Measurements from ENCODE around the gene VPS41.

VPS41 gene

DNA sequence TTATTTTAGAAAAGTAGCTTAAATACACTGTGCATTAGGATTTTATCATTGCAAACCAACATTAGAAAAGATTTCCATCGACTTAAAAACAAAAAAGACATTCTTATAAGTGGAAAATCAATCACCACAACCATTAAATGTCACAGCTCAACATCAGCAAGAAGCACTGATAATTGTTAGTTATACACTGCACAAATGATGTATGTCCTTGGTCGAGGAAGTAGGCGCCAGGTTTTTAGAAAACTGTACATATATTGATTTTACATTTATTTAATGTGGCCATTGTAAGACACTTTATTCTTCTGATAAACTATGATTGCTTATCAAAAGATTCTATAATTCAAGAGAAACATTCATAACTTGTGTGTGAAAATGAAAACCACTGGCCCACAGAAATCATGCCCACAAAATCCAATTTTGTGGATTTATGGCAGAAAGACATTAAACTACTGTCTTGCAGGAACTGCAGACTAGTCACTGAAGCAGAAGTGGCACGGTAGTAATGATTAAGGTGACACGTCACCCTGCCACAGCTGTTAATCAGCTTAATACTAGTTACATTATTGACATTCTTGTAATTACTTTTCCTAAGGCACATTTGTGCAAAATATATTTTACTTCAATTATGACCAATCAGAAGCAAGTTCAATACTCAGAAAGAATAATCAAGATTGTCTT lies 79.4 kb downstream of the VPS41 start:
- TF ChIP-seq, protein P1, sequence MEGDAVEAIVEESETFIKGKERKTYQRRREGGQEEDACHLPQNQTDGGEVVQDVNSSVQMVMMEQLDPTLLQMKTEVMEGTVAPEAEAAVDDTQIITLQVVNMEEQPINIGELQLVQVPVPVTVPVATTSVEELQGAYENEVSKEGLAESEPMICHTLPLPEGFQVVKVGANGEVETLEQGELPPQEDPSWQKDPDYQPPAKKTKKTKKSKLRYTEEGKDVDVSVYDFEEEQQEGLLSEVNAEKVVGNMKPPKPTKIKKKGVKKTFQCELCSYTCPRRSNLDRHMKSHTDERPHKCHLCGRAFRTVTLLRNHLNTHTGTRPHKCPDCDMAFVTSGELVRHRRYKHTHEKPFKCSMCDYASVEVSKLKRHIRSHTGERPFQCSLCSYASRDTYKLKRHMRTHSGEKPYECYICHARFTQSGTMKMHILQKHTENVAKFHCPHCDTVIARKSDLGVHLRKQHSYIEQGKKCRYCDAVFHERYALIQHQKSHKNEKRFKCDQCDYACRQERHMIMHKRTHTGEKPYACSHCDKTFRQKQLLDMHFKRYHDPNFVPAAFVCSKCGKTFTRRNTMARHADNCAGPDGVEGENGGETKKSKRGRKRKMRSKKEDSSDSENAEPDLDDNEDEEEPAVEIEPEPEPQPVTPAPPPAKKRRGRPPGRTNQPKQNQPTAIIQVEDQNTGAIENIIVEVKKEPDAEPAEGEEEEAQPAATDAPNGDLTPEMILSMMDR (IDR thresholded peaks at IDR 0.05), result no peak
- Mint-ChIP-seq H3K9me3 (no peaks in the 10 kb centered on the region), H3K27me3 (ENCODE audit: low read depth, poor library complexity) (no peaks in the 10 kb centered on the region), H3K36me3 (ENCODE audit: low read depth) (no peaks in the 10 kb centered on the region), H3K4me3 (no peak overlapping the region), H3K27ac (no peak overlapping the region), H3K4me1 (peaks cover 47% of the 10 kb centered on the region)
- DNase-seq, result no peak

- no peaks in the 10 kb centered on the region for H3K36me3 Mint-ChIP-seq (ENCODE audit: low read depth)
- no peak overlapping the region for H3K27ac Mint-ChIP-seq
- peaks cover 31% of the 10 kb centered on the region for H3K4me1 Mint-ChIP-seq
- DNase-seq, result no peak
- H3K4me3 Mint-ChIP-seq, result no peak overlapping the region
- TF ChIP-seq, protein P1 (IDR thresholded peaks at IDR 0.05), result no peak
- peaks cover 3% of the 10 kb centered on the region for H3K9me3 Mint-ChIP-seq
- no peaks in the 10 kb centered on the region for H3K27me3 Mint-ChIP-seq (ENCODE audit: low read depth, poor library complexity)
Measured at GRCh38 chr7:38828026-38828425, 81.0 kb downstream of the VPS41 start.

DNA sequence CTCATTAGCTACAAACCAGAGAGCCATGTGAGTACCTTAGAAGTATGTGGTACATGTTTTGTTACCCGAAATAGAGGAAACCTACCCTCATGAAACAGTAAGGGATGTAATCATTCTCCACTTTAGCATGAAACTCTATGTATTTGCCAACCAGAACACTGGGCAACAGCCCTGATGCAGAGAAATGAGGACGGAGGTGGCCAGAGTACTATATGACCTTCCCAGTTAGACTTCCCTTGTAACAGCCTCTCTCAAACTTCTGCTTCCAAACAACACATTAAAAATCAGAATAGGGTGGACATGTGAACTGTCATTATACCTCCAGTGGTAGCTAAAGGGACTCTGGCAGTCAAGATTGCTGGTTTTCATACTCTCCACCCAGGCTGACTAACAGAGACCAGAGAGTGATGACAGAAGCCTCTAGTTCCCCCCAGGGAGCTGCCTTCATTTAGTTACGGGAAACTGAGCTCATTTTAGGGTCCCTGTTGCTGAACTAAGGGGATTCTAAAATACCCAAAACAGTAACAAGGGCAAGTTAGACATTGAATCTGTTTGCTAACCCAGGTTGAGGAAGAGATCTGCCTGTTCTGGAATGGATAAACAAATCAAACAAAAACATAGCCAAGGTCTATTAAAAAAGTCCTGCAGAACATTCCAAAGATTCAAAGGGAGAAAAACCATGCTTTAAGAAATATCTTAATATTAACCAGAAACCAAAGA lies 83.1 kb downstream of the VPS41 start:
- peaks cover 3% of the 10 kb centered on the region for H3K9me3 Mint-ChIP-seq
- no peaks in the 10 kb centered on the region for H3K36me3 Mint-ChIP-seq (ENCODE audit: low read depth)
- TF ChIP-seq, protein P1 (IDR thresholded peaks at IDR 0.05), result no peak
- no peak overlapping the region for H3K4me3 Mint-ChIP-seq
- peaks cover 20% of the 10 kb centered on the region for H3K4me1 Mint-ChIP-seq
- no peak overlapping the region for H3K27ac Mint-ChIP-seq
- H3K27me3 Mint-ChIP-seq (ENCODE audit: low read depth, poor library complexity), result no peaks in the 10 kb centered on the region
- no peak for DNase-seq

GRCh38 chr7:38824948-38825347 lies 84.0 kb downstream of the VPS41 start:
- Mint-ChIP-seq H3K27ac (no peak overlapping the region), H3K4me1 (peaks cover 11% of the 10 kb centered on the region), H3K36me3 (ENCODE audit: low read depth) (no peaks in the 10 kb centered on the region), H3K27me3 (ENCODE audit: low read depth, poor library complexity) (no peaks in the 10 kb centered on the region), H3K4me3 (no peak overlapping the region), H3K9me3 (peaks cover 3% of the 10 kb centered on the region)
- DNase-seq, result no peak
- TF ChIP-seq, protein P1 (IDR thresholded peaks at IDR 0.05), result no peak

- no peak for DNase-seq
- no peaks in the 10 kb centered on the region for H3K27me3 Mint-ChIP-seq (ENCODE audit: low read depth, poor library complexity)
- no peak overlapping the region for H3K4me3 Mint-ChIP-seq
- H3K36me3 Mint-ChIP-seq (ENCODE audit: low read depth), result no peaks in the 10 kb centered on the region
- peaks cover 11% of the 10 kb centered on the region for H3K4me1 Mint-ChIP-seq
- no peak overlapping the region for H3K27ac Mint-ChIP-seq
- TF ChIP-seq, protein P1 (IDR thresholded peaks at IDR 0.05), result no peak
- peaks cover 6% of the 10 kb centered on the region for H3K9me3 Mint-ChIP-seq
Measured at GRCh38 chr7:38822549-38822948, 86.4 kb downstream of the VPS41 start.

GRCh38 chr7:38820571-38820970 lies 88.4 kb downstream of the VPS41 start:
- peaks cover 3% of the 10 kb centered on the region for H3K4me1 Mint-ChIP-seq
- DNase-seq, result no peak
- no peaks in the 10 kb centered on the region for H3K27me3 Mint-ChIP-seq (ENCODE audit: low read depth, poor library complexity)
- H3K27ac Mint-ChIP-seq, result no peak overlapping the region
- no peak overlapping the region for H3K4me3 Mint-ChIP-seq
- TF ChIP-seq, protein P1 (IDR thresholded peaks at IDR 0.05), result no peak
- no peaks in the 10 kb centered on the region for H3K36me3 Mint-ChIP-seq (ENCODE audit: low read depth)
- peaks cover 16% of the 10 kb centered on the region for H3K9me3 Mint-ChIP-seq

Measured in nephron progenitor cell (in vitro differentiated cells).